ENCODE results near the gene SSR1. TPM values are rescaled to one million over a fixed set of nuclear protein-coding genes. Genes with fewer than 3 reads are reported as not detected.
"Not testable (repeated sequence)": the region's sequence is repeated elsewhere in the genome, so short reads cannot be mapped to it uniquely, and the experiment has no call there.

SSR1 gene
- total RNA-seq, result 83.4 and 155 TPM in 2 replicates

DNA sequence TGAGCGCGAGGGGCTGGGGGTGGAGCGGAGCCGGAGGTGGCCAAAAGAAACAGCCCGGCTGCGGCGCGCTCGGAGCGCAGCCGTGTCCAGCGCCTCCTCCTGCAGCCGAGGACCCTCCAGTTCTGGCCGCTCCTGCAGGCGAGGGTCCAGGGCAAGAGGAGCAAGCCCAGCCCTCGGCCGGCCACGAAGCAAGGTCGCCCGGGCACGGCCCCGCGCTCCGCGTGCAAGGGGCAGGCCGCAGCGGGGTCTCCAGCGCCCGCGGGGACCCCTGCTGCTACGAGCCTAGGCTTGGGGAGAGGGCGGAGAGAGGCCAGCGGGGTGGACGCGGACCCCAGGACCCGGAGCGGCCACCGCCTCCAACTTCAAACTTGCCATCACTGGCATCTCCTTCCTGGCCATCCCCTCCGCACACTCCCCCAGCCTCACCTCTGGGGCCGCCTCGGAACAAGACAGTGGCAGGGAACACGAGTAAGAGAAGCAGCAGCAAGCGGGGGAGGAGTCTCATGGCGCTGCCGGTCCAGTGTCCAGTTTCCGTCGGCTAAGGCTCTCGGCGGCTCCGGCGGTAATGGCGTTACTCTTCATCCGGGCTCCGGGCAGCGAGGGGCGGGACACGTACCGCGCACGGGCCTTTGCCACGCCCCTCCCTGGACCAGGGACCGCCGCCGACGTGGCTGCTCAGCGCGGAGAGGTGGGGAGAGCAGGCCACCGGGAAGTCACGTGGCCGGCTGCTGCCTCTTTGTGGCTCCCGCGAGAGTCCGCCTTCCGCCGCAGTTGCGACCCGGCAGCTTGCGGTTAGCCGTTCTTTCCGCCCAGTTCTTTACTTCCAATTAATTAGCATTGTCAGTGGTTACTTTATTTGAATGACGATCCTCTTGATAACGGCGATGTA is at the start of gene SSR1:
SSR1 (minus strand) TSS at position 584 of the 889 bp plus-strand sequence; CDS start at position 505, 79 bp downstream.
- DNase-seq, result peak; percentile 98

GRCh38 chr6:7351916-7352315 is 38.9 kb upstream of the SSR1 start:
- not testable (repeated sequence) for DNase-seq

DNA sequence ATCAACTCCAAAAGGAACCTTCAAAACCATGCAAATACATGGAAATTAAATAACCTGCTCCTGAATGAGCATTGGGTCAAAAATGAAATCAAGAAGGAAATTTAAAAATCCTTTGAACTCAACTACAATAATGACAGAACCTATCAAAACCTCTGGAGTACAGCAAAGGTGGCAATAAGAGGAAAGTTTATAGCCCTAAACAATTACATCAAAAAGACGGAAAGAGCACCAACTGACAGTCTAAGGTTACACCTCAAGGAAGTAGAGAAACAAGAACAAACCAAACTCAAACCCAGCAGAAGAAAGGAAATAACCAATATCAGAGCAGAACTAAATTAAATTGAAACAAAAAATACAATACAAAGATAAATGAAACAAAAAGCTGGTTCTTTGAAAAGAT is 37.6 kb upstream of the SSR1 start:
- DNase-seq, result not testable (repeated sequence)

- DNase-seq, result not testable (repeated sequence)
Measured at GRCh38 chr6:7347551-7347997, 34.6 kb upstream of the SSR1 start.

DNA sequence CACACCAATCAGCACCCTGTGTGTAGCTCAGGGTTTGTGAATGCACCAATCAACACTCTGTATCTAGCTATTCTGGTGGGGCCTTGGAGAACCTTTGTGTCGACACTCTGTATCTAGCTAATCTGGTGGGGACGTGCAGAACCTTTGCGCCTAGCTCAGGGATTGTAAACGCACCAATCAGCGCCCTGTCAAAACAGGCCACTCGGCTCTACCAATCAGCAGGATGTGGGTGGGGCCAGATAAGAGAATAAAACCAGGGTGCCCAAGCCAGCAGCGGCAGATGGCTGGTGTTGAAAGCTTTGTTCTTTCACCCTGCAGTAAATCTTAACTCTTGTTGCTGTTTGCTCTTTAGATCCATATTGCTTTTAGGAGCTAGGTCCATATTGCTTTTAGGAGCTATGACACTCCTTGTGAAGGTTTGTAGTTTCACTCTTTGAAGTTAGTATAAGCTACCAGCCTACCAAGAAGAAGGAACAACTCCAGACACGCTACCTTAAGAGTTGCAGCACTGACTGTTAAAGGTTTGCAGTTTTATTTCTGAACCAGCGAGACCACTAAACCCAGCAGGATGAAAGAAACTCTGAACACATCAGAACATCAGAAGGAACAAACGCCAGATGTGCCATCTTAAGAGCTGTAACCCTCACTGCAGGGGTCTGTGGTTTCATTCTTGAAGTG is 31.9 kb upstream of the SSR1 start:
- DNase-seq, result not testable (repeated sequence)

- no peak for DNase-seq
Measured at GRCh38 chr6:7343546-7344475, 30.8 kb upstream of the SSR1 start.

GRCh38 chr6:7341989-7342742 is 29.2 kb upstream of the SSR1 start:
- DNase-seq, result no peak

GRCh38 chr6:7341271-7341670 is 28.3 kb upstream of the SSR1 start:
- no peak for DNase-seq

GRCh38 chr6:7339007-7339732 is 26.2 kb upstream of the SSR1 start:
- peak; percentile 50 for DNase-seq

GRCh38 chr6:7338031-7338430 is 25.0 kb upstream of the SSR1 start:
- DNase-seq, result no peak

DNA sequence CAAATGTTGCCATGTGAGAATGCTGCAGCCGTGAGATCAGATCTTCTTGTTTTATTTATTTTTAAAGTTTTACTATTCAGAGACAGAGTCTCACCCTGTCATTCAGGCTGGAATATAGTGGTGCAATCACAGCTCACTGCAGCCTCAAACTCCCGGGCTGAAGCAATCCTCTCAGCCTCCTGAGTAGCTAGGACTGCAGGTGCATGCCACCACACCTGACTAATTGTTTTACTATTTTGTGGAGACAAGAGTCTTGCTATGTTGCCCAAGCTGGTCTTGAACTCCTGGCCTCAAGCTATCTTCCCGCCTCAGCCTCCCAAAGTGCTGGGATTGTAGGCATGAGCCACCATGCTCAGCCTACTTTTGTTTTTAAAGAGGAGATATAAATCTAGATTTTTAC is 22.5 kb upstream of the SSR1 start:
- no peak for DNase-seq

DNA sequence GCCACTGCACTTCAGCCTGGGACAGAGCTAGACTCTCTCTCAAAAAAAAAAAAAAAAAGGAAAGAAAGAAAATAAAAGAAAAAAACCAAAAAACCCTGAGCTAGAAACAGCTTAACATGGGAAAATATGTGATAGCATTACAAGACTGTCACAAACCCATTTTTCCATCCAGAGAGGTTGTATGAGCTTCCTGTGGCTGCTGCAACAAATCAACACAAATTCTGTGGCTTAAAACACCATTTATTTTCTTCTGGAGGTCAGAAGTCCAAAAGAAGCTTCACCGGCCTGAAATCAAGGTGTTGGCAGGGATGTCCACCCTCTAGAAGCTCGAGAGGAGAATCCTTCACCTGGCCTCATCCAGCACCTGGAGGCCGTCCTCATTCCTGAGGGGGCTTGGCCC is 21.7 kb upstream of the SSR1 start:
- no peak for DNase-seq

- DNase-seq, result no peak
Measured at GRCh38 chr6:7332090-7332745, 19.2 kb upstream of the SSR1 start.

- no peak for DNase-seq
Measured at GRCh38 chr6:7331452-7331851, 18.5 kb upstream of the SSR1 start.

DNA sequence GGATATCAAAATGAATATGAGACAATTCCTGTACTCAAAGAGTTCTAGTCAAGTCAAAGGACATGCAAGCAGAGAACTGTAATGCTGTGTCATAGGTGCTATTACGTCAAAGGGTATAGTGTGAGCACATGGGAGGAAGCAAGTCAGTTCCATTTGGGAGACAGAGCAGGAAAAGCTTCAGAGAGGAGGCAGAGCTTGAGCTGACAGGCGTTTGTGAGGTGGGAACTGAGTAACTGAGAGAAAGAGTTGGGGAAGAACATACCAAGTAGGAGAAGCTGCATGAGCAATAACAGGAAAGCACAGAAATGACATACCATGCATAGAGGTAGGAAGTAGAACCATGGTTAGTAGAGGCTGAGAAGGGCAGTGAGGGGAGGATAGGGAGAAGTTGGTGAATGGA is 15.2 kb upstream of the SSR1 start:
- DNase-seq, result no peak

GRCh38 chr6:7325750-7326149 is 12.8 kb upstream of the SSR1 start:
- DNase-seq, result no peak

DNA sequence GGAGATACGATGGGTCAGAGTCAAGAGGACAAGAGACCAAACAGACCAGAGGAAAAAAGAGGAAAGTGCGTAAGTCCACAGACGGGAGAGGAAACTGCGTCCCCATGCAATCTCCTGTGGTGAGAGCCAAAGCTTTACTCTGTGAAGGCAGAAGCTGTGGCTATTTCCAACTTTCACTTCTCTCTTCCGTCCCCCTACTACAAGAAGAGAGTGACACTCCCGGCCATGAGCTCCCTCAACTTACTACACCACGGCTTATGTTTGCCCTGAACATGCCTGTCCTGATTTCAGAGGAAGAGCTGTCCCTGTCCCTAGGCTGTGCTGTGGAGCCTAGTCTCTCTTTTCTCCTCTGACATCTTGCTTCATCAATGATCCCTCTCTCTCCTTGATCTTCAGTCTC is 11.5 kb upstream of the SSR1 start:
- no peak for DNase-seq

DNA sequence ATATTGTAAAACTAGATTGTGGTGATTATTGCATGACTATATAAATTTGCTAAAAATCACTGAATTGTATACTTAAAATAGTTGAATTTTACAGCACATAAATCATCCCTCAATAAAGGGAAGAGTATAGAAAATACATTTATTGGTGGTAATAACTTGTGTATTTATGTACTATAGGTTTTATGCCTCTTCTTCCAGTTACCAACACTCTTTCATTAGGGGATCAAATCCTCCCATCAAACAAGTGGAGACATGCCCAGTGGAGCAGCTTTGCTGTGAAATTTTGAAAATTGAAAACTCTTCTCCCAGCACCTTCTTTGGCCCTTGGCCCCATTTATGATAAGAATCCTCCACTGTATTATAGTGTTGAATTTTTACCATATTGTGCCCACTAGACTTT is 10.1 kb upstream of the SSR1 start:
- no peak for DNase-seq

- DNase-seq, result not testable (repeated sequence)
Measured at GRCh38 chr6:7321866-7322265, 8.9 kb upstream of the SSR1 start.

- DNase-seq, result not testable (repeated sequence)
Measured at GRCh38 chr6:7319406-7319805, 6.4 kb upstream of the SSR1 start.

DNA sequence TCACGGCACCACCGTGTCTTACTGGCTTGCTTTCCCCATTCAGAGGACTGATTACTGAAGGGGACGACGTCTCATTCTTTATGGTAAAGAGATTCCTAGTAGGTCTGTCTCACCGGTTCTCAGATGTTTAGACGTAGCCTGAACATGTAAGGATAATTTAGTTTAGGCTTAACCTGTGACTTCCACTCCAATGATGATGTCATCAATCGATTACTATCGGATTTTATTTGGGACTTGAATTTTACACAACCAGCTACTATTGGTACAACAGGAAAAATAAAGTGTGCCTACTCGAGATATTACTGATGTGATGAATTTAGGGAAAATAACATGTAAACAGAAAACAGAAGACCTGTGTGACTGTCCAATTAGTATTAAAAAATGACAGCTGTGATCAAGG is 4.5 kb upstream of the SSR1 start:
- DNase-seq, result no peak

All from dermis blood vessel endothelial cell (primary cell).